ENCODE results near the gene ALB. TPM values are rescaled to one million over a fixed set of nuclear protein-coding genes. Genes with fewer than 3 reads are reported as not detected.
A peak's percentile ranks its signal among the peaks of the same experiment; 100 is the strongest.

The ALB gene
- polyA plus RNA-seq, 3 donors, result not detected

DNA sequence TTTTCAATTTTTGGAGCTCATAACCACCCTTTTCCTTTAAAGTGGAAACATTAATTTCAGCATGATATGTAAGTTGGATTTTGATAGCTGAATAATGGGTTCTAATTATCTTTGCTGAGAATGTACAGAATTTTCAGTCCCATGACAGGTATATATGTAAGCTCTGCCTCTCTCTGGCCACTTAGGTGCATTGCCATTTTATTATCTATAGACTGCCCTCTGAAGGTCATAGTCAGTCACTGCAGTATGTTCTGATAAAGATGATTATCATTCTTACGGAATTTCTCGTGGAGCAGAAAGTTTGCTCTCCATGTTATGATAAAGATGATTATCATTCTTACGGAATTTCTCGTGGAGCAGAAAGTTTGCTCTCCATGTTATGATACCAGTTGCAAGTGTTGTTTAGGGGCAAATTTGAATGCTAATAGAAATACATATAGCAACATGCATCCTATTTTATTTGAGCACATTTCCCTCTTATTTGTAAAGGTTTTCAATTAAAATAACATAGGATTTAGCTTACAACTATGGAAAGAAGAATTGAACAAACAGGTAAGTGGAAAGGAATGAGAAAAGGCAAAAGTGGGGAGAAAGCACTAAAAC is 42.4 kb downstream of the ALB start:
- no peaks in the 10 kb centered on the region for H3K9me3 Mint-ChIP-seq
- Histone ChIP-seq H4K20me1 (ENCODE audit: insufficient read depth, low read length) (no peaks in the 10 kb centered on the region), H2AFZ (ENCODE audit: insufficient read depth, low read depth, low read length, poor library complexity, severe bottlenecking) (no peak overlapping the region), H3K79me2 (ENCODE audit: insufficient read depth, low read length) (no peaks in the 10 kb centered on the region), H3K4me3 (replicated peaks in 1 of 3; ENCODE audit: low read depth in 2 of 3, low read length in 3 of 3) (no peak overlapping the region), H3K9ac (ENCODE audit: insufficient read depth, low read length, poor library complexity, severe bottlenecking) (no peak overlapping the region), H3K27ac (ENCODE audit: low read depth in 1 of 2, low read length in 2 of 2) (no peak overlapping the region), H3K9me3 (replicated peaks in 1 of 2; ENCODE audit: control insufficient read depth in 1 of 2, insufficient read depth in 1 of 2, low read length in 2 of 2) (no peaks in the 10 kb centered on the region), H3K4me2 (replicated peaks; ENCODE audit: extremely low read depth, low read length, poor library complexity, severe bottlenecking) (no peak overlapping the region), H3K27me3 (ENCODE audit: control insufficient read depth in 2 of 2, insufficient read depth in 2 of 2, low read length in 2 of 2) (no peaks in the 10 kb centered on the region), H3K4me1 (ENCODE audit: control insufficient read depth in 1 of 2, insufficient read depth in 2 of 2, low read length in 2 of 2) (no peaks in the 10 kb centered on the region), H3K36me3 (replicated peaks in 1 of 2; ENCODE audit: control insufficient read depth in 1 of 2, insufficient read depth in 2 of 2, low read length in 2 of 2) (no peaks in the 10 kb centered on the region)
- intact Hi-C loops (cut with micrococcal nuclease), result no loop called here
- no peaks in the 10 kb centered on the region for H3K4me1 Mint-ChIP-seq
- no peak overlapping the region for H3K4me3 Mint-ChIP-seq
- peaks cover 0 to 6% (median 1%) of the 10 kb centered on the region in 3 donors for H3K27me3 Mint-ChIP-seq (ENCODE audit: low read depth in 3 of 3)
- peak in 2 of 3 donors; percentile 6 to 10 for DNase-seq
- no peak overlapping the region for H3K27ac Mint-ChIP-seq
- TF ChIP-seq, protein P1, sequence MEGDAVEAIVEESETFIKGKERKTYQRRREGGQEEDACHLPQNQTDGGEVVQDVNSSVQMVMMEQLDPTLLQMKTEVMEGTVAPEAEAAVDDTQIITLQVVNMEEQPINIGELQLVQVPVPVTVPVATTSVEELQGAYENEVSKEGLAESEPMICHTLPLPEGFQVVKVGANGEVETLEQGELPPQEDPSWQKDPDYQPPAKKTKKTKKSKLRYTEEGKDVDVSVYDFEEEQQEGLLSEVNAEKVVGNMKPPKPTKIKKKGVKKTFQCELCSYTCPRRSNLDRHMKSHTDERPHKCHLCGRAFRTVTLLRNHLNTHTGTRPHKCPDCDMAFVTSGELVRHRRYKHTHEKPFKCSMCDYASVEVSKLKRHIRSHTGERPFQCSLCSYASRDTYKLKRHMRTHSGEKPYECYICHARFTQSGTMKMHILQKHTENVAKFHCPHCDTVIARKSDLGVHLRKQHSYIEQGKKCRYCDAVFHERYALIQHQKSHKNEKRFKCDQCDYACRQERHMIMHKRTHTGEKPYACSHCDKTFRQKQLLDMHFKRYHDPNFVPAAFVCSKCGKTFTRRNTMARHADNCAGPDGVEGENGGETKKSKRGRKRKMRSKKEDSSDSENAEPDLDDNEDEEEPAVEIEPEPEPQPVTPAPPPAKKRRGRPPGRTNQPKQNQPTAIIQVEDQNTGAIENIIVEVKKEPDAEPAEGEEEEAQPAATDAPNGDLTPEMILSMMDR (IDR thresholded peaks at IDR 0.05), result peak; percentile 71
- no CpG with 5 or more reads among the region's 4 CpGs for WGBS (ENCODE audit: insufficient coverage)
- no peaks in the 10 kb centered on the region for H3K36me3 Mint-ChIP-seq

DNA sequence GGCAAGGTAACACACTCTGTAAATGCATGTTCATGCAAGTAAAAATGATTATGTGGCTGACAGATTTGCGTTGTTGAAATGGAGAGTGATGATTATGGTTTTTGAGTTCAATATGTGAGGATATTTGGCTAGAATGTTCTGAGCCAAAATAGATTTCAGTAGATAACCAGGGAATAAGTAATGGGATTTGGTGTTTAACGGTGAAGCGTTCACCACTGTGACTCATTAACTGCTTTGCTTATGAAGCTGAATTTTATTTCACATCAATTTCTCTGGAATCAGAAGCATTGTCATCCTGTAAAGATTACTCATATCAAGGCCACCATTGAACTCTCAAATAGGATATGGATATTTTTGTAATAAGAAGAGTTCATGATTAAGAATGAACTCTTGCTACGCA is 43.6 kb downstream of the ALB start:
- intact Hi-C loops (cut with micrococcal nuclease), result no loop called here
- TF ChIP-seq, protein P1 (IDR thresholded peaks at IDR 0.05), result no peak
- H3K4me3 Mint-ChIP-seq, result no peak overlapping the region

More for the DNA sequence above, 43.6 kb downstream of the ALB start:
- Histone ChIP-seq H3K27ac (ENCODE audit: low read depth in 1 of 2, low read length in 2 of 2) (no peak overlapping the region), H3K27me3 (ENCODE audit: control insufficient read depth in 2 of 2, insufficient read depth in 2 of 2, low read length in 2 of 2) (no peaks in the 10 kb centered on the region), H2AFZ (ENCODE audit: insufficient read depth, low read depth, low read length, poor library complexity, severe bottlenecking) (no peak overlapping the region), H3K79me2 (ENCODE audit: insufficient read depth, low read length) (no peaks in the 10 kb centered on the region), H4K20me1 (ENCODE audit: insufficient read depth, low read length) (no peaks in the 10 kb centered on the region), H3K4me2 (replicated peaks; ENCODE audit: extremely low read depth, low read length, poor library complexity, severe bottlenecking) (no peak overlapping the region), H3K4me3 (replicated peaks in 1 of 3; ENCODE audit: low read depth in 2 of 3, low read length in 3 of 3) (no peak overlapping the region), H3K4me1 (ENCODE audit: control insufficient read depth in 1 of 2, insufficient read depth in 2 of 2, low read length in 2 of 2) (no peaks in the 10 kb centered on the region), H3K36me3 (replicated peaks in 1 of 2; ENCODE audit: control insufficient read depth in 1 of 2, insufficient read depth in 2 of 2, low read length in 2 of 2) (no peaks in the 10 kb centered on the region), H3K9me3 (replicated peaks in 1 of 2; ENCODE audit: control insufficient read depth in 1 of 2, insufficient read depth in 1 of 2, low read length in 2 of 2) (no peaks in the 10 kb centered on the region), H3K9ac (ENCODE audit: insufficient read depth, low read length, poor library complexity, severe bottlenecking) (no peak overlapping the region)
- WGBS (ENCODE audit: insufficient coverage), result 100% methylated on average over 1 of the region's 4 CpGs
- Mint-ChIP-seq H3K4me1 (no peaks in the 10 kb centered on the region), H3K27ac (no peak overlapping the region), H3K9me3 (no peaks in the 10 kb centered on the region), H3K36me3 (no peaks in the 10 kb centered on the region), H3K27me3 (ENCODE audit: low read depth in 3 of 3) (peaks cover 0 to 6% (median 0%) of the 10 kb centered on the region in 3 donors)
- no peak for DNase-seq
